Right atrium auricular region (tissue), 2 donors: ENCODE measurements around the gene PDE4D. TPM values are rescaled to one million over a fixed set of nuclear protein-coding genes. Genes with fewer than 3 reads are reported as not detected.

Source experiments
- DNase-seq: peaks from one replicate; pipeline ENCODE4 v3.0.0-alpha.2; 2019; ENCODE audit warnings: low spot score
- H3K27ac ChIP-seq, 2 donors: fragments of 200-600 bp; sonication (generic); 1 replicate in 1 of 2; 2 replicates in 1 of 2; pipeline ENCODE4 v1.5.1; 2016 to 2019
- H3K27me3 ChIP-seq, 2 donors: fragments of 200-600 bp; sonication (generic); one replicate each; pipeline versions ENCODE4 v1.5.1 to v1.6.0; 2017 to 2019
- H3K36me3 ChIP-seq: fragments of 200-600 bp; sonication (generic); one replicate; pipeline ENCODE4 v1.5.1; 2016
- H3K4me1 ChIP-seq, 2 donors: fragments of 200-600 bp; sonication (generic); one replicate each; pipeline versions ENCODE4 v1.5.1 to v1.6.0; 2017 to 2019
- H3K4me3 ChIP-seq, 2 donors: fragments of 200-600 bp; sonication (generic); 1 replicate in 1 of 2; 2 replicates in 1 of 2; pipeline ENCODE4 v1.5.1; 2017 to 2019; ENCODE audit warnings: mild to moderate bottlenecking in 1 of 2, moderate library complexity in 1 of 2
- H3K9me3 ChIP-seq, 2 donors: fragments of 200-600 bp; sonication (generic); one replicate each; pipeline ENCODE4 v1.5.1; 2019
- total RNA-seq, 2 donors: library from RNA; depleted of rRNA; stranded (reverse); fragments of >200 nt; gene quantifications; one replicate each; pipeline ENCODE4 v1.1.0, GENCODE V29; 2016
- TF ChIP-seq, protein P1 (sequence below), 2 donors: fragments of 200-600 bp; sonication (generic); IDR thresholded peaks; one replicate each; pipeline ENCODE4 v1.5.1; 2019; ENCODE audit warnings: antibody characterized with exemption in 2 of 2

Gene PDE4D
- total RNA-seq, 2 donors from 2014 or later: 43.3 to 44.0 TPM

GRCh38 chr5:59655693-59656309, 237.7 kb downstream of the PDE4D start:
- H3K27me3 ChIP-seq: no peaks in the 10 kb centered on the region
- TF ChIP-seq, protein P1, sequence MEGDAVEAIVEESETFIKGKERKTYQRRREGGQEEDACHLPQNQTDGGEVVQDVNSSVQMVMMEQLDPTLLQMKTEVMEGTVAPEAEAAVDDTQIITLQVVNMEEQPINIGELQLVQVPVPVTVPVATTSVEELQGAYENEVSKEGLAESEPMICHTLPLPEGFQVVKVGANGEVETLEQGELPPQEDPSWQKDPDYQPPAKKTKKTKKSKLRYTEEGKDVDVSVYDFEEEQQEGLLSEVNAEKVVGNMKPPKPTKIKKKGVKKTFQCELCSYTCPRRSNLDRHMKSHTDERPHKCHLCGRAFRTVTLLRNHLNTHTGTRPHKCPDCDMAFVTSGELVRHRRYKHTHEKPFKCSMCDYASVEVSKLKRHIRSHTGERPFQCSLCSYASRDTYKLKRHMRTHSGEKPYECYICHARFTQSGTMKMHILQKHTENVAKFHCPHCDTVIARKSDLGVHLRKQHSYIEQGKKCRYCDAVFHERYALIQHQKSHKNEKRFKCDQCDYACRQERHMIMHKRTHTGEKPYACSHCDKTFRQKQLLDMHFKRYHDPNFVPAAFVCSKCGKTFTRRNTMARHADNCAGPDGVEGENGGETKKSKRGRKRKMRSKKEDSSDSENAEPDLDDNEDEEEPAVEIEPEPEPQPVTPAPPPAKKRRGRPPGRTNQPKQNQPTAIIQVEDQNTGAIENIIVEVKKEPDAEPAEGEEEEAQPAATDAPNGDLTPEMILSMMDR (IDR thresholded peaks at IDR 0.05): no peak
- no peaks in the 10 kb centered on the region for H3K4me1 ChIP-seq
- no peaks in the 10 kb centered on the region for H3K36me3 ChIP-seq
- no peaks in the 10 kb centered on the region for H3K9me3 ChIP-seq
- H3K4me3 ChIP-seq: no peak overlapping the region
- no peak for DNase-seq
- H3K27ac ChIP-seq: no peak overlapping the region

DNA sequence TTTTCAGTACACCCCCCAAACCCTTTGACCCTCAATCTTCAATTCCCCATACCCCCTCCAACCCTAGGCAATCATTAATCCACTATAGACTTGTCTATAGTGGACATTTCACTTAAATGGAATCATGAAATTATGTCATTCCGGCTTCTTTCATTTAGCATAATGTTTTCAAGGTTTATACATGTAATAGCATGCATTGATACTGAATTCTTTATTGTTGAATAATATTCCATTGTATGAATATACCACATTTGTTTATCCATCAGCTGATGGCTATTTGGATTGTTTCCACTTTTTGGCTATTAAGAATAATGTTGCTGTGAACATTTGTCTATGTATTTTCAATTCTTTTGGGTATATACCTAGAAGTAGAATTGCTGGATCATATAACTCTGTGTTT, 238.8 kb downstream of the PDE4D start:
- TF ChIP-seq, protein P1 (IDR thresholded peaks at IDR 0.05): no peak
- Histone ChIP-seq H3K27ac (no peak overlapping the region), H3K36me3 (no peaks in the 10 kb centered on the region), H3K27me3 (no peaks in the 10 kb centered on the region), H3K4me3 (no peak overlapping the region), H3K9me3 (no peaks in the 10 kb centered on the region), H3K4me1 (no peaks in the 10 kb centered on the region)
- no peak for DNase-seq

DNA sequence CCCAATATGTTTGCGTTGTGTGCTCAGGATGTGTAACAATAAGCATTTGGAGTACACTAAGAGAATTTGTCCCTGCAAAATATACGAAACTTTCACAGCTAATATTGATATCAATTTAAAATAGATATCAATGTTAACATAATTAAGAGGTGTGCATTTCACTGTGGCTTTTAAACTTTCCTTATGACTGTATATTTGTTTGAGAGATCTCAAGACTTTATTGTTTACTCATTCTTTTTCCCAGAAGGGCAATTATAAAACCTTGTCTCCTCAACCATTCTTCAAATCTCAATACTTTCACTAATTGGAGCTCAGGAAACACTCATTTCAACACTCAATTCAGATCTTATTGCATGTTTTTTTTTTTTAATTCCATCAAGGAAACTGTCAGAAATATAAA, 241.1 kb downstream of the PDE4D start:
- Histone ChIP-seq H3K4me1 (peaks cover 0 to 12% of the 10 kb centered on the region in 2 donors), H3K36me3 (no peaks in the 10 kb centered on the region), H3K27me3 (no peaks in the 10 kb centered on the region), H3K27ac (no peak overlapping the region), H3K4me3 (no peak overlapping the region), H3K9me3 (no peaks in the 10 kb centered on the region)
- TF ChIP-seq, protein P1 (IDR thresholded peaks at IDR 0.05): no peak
- DNase-seq: no peak

DNA sequence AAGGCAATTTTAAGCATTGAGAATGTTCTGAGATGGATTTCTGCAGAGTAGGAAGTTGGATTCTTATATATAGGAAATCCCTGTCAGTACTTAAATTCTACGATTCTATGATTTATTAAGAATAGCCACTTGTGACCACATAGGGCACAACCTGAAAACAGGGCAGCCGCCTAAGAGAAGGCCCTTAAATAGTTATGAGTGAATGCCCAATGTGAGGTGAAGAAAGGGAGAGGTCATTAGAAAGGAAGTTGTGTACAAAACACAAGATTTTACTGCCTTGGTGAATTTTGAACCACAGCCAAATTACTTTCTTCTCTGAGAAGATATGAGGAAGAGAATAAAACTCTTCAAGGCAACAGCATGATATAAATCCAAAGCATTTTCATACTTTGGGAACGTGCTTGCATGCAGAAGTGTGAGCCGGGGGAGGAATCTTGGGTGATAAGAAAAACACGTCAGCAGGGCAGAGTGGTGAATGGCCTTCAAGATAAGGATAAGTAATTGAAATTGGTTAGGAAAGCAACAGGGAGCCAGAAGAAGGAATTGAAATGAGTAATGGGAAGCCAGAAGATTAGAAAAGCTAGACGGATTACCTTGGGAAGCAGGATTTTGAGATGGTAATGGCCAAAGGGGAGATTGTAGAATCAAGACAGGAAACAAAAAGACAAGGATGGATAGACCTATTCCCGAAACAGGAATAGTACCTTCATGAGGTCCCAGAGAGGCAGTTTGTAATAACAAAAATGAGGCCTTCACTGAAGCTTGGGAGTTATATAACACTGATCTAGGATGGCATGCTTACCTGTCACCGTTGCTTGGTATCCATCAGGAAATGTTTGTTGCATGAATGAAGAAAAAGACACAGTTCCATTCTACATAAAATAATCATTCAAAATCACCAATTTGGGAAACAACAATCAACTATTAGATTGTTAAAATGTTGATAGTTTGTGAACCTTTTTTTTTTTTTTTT, 244.3 kb downstream of the PDE4D start:
- Histone ChIP-seq H3K27me3 (no peaks in the 10 kb centered on the region), H3K9me3 (no peaks in the 10 kb centered on the region), H3K4me3 (no peak overlapping the region), H3K27ac (no peak overlapping the region), H3K36me3 (no peaks in the 10 kb centered on the region), H3K4me1 (peaks cover 0 to 12% of the 10 kb centered on the region in 2 donors)
- TF ChIP-seq, protein P1 (IDR thresholded peaks at IDR 0.05): no peak
- DNase-seq: no peak

DNA sequence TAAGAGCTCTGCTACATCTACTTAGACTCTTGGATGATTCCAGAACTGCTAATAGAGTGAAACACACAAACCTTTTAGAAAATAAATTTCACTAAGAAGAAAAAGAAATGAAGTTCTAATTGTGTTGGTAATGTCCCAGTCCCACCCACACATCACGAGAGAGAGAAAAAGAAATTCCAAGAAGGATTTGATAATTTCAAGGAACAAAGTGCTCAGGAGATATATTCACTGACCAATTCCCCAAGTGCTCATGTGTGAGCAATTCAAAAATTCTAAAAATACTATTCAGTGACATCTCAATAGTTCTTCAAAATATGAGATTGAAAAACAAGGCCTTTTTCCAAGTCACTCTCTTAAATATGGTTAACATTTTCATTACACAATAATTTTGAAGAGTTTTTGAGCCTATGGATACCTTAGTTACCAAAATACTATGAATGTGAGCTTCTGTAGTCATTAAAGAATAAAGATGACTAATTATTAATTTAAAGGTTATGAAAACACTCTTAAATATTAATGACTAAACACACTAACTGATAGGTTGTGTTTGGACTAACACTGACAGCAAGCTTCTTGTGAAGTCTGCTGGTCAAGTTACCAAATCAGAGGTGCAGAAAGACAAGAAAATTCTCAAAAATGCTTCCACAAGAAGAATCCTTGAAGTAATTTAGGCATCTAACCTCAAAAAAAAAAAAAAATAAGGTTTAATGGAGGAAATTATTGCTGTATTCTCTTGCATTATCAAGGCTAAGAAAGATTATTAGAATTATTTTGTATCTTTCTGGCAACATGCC, 245.3 kb downstream of the PDE4D start:
- peaks cover 0 to 12% of the 10 kb centered on the region in 2 donors for H3K4me1 ChIP-seq

More for the DNA sequence above, 245.3 kb downstream of the PDE4D start:
- Histone ChIP-seq H3K9me3 (no peaks in the 10 kb centered on the region), H3K27me3 (no peaks in the 10 kb centered on the region), H3K4me3 (no peak overlapping the region), H3K36me3 (no peaks in the 10 kb centered on the region), H3K27ac (no peak overlapping the region)
- TF ChIP-seq, protein P1 (IDR thresholded peaks at IDR 0.05): no peak
- DNase-seq: no peak
